Omental fat pad (tissue), 4 donors: ENCODE data around the gene LRRC56. TPM values are rescaled to one million over a fixed set of nuclear protein-coding genes. Genes with fewer than 3 reads are reported as not detected.
A peak's percentile ranks its signal among the peaks of the same experiment; 100 is the strongest.

Experiments used
- ATAC-seq: fragments of 150-250 bp; one replicate; pipeline ENCODE4 v1.9.1; 2016; ENCODE audit warnings: mild to moderate bottlenecking, moderate library complexity; ENCODE audit not compliant: low FRiP score
- DNase-seq: peaks from one replicate; pipeline ENCODE4 v3.0.0-alpha.2; 2019; ENCODE audit warnings: low spot score
- total RNA-seq, 4 donors: library from RNA; depleted of rRNA; stranded (reverse); fragments of >200 nt; gene quantifications; one replicate each; pipeline ENCODE4 v1.1.0, GENCODE V29; 2016
- TF ChIP-seq, protein P1 (sequence below), 3 donors: fragments of 450-650 bp; IDR thresholded peaks; one replicate each; pipeline ENCODE4 v1.5.1; 2016 to 2017; ENCODE audit warnings: antibody characterized with exemption in 3 of 3, mild to moderate bottlenecking in 3 of 3, moderate library complexity in 2 of 3

The LRRC56 gene
- total RNA-seq, 4 donors from 2014 or later, result 0.24 to 0.38 (median 0.32) TPM; not detected in 1

- DNase-seq (no peak), ATAC-seq (no peak)
- TF ChIP-seq, protein P1, sequence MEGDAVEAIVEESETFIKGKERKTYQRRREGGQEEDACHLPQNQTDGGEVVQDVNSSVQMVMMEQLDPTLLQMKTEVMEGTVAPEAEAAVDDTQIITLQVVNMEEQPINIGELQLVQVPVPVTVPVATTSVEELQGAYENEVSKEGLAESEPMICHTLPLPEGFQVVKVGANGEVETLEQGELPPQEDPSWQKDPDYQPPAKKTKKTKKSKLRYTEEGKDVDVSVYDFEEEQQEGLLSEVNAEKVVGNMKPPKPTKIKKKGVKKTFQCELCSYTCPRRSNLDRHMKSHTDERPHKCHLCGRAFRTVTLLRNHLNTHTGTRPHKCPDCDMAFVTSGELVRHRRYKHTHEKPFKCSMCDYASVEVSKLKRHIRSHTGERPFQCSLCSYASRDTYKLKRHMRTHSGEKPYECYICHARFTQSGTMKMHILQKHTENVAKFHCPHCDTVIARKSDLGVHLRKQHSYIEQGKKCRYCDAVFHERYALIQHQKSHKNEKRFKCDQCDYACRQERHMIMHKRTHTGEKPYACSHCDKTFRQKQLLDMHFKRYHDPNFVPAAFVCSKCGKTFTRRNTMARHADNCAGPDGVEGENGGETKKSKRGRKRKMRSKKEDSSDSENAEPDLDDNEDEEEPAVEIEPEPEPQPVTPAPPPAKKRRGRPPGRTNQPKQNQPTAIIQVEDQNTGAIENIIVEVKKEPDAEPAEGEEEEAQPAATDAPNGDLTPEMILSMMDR (IDR thresholded peaks at IDR 0.05), result no peak
These were observed 4.2 kb upstream of the LRRC56 start for GRCh38 chr11:532986-533585.

DNA sequence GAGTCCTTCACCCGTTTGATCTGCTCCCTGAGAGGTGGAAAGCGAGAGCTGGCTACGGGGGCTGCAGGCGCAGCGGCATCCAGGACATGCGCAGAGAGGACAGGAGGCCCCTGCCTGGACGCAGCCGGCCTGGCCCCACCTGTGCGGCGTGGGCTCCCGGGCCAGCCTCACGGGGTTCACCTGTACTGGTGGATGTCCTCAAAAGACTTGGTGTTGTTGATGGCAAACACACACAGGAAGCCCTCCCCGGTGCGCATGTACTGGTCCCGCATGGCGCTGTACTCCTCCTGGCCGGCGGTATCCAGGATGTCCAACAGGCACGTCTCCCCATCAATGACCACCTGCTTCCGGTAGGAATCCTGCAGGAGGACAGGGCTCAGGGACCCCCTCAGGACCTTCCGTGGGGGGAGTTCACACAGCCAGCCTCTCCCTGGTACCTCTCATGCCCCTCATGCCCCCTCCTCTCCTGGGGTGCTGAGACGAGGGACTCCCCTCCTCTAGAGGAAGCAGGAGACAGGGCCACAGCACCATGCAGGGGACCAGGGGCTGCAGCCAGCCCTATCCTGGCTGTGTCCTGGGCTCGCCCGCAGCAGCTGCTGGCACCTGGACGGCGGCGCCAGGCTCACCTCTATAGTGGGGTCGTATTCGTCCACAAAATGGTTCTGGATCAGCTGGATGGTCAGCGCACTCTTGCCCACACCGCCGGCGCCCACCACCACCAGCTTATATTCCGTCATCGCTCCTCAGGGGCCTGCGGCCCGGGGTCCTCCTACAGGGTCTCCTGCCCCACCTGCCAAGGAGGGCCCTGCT lies 3.5 kb upstream of the LRRC56 start:
- no peak for DNase-seq
- ATAC-seq, result no peak
- TF ChIP-seq, protein P1 (IDR thresholded peaks at IDR 0.05), result no peak

DNA sequence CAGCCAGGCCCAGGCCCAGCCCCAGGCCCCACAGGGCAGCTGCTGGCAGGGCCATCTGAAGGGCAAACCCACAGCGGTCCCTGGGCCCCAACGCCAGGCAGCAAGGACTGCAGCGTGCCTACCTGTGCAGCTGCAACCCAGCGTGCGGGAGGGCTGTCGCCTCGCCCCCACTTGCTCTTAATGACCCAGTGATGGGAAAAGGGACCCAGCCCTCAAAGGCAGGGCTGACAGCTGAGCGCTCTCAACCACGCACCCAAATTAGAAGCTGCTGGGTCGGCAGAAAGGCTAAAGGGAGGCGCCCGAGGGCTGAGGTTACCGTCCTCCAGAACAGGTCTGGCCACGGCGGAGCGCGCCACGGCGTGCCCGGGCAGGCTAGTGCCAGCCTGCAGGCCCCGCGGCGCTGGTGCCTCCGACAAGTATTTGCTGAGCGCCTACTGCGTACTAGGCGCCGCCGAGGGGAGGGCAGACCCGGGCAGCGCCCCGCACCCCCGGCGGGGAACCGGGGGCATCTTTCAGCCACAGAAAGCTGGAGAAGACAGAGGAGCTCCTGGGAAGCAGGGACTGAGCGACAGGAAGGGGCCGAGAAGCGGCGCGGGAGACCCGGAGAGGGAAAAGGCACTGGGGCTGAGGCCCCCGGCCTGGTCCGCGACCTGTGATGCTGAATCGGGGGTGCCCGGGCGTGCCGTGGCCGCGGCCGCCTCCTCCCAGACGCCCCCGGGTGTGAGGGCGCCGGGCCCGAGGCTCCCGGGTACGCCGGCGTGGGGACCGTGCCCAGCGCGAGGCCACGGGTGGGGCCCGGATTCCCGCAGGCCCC lies 2.7 kb upstream of the LRRC56 start:
- ATAC-seq (peak; percentile 0), DNase-seq (no peak)
- TF ChIP-seq, protein P1 (IDR thresholded peaks at IDR 0.05), result no peak

- peak; percentile 13 for ATAC-seq
- TF ChIP-seq, protein P1 (IDR thresholded peaks at IDR 0.05), result no peak
- DNase-seq, result no peak
These were observed 2.2 kb upstream of the LRRC56 start for GRCh38 chr11:535210-535518.

DNA sequence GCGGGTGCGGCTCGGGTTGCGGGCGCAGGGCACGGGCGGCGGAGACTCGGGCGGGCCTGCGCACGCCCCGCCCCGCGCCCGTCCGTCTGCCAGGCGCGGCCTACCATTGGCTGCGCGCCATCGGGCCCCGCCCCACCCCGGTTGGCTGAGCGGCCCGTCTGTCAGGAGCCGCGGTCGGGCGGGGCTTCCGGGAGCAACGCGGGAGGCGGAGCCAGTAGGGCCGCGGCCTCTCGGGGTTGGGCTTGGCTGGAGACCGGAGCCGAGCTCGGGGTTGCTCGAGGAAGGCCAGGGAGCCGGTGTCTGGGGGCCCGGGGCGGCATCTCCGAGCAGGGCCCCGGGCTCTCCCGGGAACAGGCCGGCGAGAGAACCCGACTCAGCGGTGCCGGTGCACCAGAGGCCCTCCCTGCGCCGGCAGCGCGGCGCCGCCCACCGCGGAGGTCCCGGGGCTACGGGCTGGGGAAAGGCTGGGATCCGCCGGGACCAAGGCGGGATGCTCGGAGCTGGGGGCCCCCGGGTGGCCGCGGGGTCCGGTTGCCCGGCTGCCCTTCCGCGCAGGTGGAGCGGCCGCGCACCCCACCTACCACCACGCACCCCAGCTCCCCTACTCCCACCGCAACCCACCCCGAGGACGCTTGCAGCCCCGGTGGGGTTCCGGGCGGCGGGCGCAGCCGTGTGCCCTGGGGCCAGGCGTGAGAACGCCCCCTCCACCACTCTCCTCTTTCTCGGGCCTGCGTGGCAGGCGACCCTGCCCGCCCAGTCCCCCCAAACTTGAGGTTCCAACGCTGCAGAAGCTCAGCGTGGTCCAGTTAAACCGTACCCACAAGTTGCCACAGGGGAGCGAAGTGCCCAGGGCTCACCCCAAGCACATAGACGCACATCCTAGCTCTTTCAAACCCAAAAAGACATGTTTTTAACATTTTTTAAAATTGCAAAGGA lies 1.5 kb upstream of the LRRC56 start, which contains the start of gene HRAS:
TSS of gene HRAS (minus strand) at position 58 of the 936 bp plus-strand sequence.
- peak; percentile 75 for DNase-seq
- ATAC-seq, result peak; percentile 88
- TF ChIP-seq, protein P1 (IDR thresholded peaks at IDR 0.05), result no peak
